ENCODE data around the gene GRIN1. TPM values are rescaled to one million over a fixed set of nuclear protein-coding genes. Genes with fewer than 3 reads are reported as not detected.

The GRIN1 gene
- total RNA-seq, 1 donor from 2014 or later, result 0.77 TPM

GRCh38 chr9:137167747-137168572, 29.0 kb downstream of the GRIN1 start:
- H3K36me3 Mint-ChIP-seq (ENCODE audit: insufficient read depth), result no peaks in the 10 kb centered on the region
- H3K27me3 Mint-ChIP-seq, result peaks cover 39% of the 10 kb centered on the region
- H3K4me1 Mint-ChIP-seq (ENCODE audit: low read depth), result no peaks in the 10 kb centered on the region
- H3K4me3 Mint-ChIP-seq (ENCODE audit: low read depth), result no peak overlapping the region
- H3K9me3 Mint-ChIP-seq (ENCODE audit: low read depth), result no peaks in the 10 kb centered on the region
- TF ChIP-seq, protein P1, sequence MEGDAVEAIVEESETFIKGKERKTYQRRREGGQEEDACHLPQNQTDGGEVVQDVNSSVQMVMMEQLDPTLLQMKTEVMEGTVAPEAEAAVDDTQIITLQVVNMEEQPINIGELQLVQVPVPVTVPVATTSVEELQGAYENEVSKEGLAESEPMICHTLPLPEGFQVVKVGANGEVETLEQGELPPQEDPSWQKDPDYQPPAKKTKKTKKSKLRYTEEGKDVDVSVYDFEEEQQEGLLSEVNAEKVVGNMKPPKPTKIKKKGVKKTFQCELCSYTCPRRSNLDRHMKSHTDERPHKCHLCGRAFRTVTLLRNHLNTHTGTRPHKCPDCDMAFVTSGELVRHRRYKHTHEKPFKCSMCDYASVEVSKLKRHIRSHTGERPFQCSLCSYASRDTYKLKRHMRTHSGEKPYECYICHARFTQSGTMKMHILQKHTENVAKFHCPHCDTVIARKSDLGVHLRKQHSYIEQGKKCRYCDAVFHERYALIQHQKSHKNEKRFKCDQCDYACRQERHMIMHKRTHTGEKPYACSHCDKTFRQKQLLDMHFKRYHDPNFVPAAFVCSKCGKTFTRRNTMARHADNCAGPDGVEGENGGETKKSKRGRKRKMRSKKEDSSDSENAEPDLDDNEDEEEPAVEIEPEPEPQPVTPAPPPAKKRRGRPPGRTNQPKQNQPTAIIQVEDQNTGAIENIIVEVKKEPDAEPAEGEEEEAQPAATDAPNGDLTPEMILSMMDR (IDR thresholded peaks at IDR 0.05; ENCODE audit: unreplicated experiment), result no peak
- no peak for DNase-seq (ENCODE audit: low spot score, unreplicated experiment)
- H3K27ac Mint-ChIP-seq, result no peak overlapping the region

DNA sequence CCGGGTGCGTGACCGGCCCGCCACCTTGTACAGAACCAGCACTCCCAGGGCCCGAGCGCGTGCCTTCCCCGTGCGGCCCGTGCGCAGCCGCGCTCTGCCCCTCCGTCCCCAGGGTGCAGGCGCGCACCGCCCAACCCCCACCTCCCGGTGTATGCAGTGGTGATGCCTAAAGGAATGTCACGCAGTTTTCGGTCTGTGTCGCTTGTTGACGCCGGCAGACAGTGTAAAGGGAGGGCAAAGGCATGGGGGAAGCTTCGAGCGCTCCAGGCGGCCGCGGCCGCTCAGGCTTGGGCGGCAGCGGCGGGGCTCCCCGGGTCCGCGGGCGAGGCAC, 29.6 kb downstream of the GRIN1 start:
- Mint-ChIP-seq H3K27ac (no peak overlapping the region), H3K36me3 (ENCODE audit: insufficient read depth) (no peaks in the 10 kb centered on the region), H3K4me3 (ENCODE audit: low read depth) (no peak overlapping the region), H3K9me3 (ENCODE audit: low read depth) (no peaks in the 10 kb centered on the region), H3K4me1 (ENCODE audit: low read depth) (no peaks in the 10 kb centered on the region), H3K27me3 (peaks cover 40% of the 10 kb centered on the region)
- TF ChIP-seq, protein P1 (IDR thresholded peaks at IDR 0.05; ENCODE audit: unreplicated experiment), result no peak
- no peak for DNase-seq (ENCODE audit: low spot score, unreplicated experiment)

GRCh38 chr9:137168904-137169856, 30.2 kb downstream of the GRIN1 start:
- Mint-ChIP-seq H3K36me3 (ENCODE audit: insufficient read depth) (no peaks in the 10 kb centered on the region), H3K27me3 (peaks cover 37% of the 10 kb centered on the region), H3K27ac (no peak overlapping the region), H3K9me3 (ENCODE audit: low read depth) (no peaks in the 10 kb centered on the region), H3K4me3 (ENCODE audit: low read depth) (peak overlapping the region; percentile 55), H3K4me1 (ENCODE audit: low read depth) (no peaks in the 10 kb centered on the region)
- TF ChIP-seq, protein P1 (IDR thresholded peaks at IDR 0.05; ENCODE audit: unreplicated experiment), result no peak
- DNase-seq (ENCODE audit: low spot score, unreplicated experiment), result peak; percentile 49

DNA sequence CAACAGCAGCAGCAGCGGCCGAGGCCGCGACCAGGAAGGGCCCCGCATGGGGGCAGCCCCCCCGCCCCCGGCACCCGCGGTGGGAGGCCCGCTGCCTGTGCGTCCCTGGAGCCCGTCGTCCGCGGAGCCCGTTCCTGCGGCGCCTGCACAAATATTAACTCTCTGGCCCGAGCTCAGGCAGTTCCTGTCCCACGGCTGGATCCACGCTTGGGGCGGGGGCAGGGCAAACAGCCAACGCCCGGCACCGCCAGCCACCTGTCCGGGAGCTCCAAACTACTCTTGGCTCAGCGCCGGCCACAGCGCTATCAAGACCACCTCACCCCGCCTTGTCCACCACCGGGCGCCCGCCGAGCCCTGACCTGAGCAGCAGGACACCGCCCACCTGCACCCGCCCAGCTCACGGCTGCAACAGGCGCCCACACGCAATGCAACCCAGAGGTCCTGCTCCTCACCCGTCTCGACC, 31.0 kb downstream of the GRIN1 start, which contains the start of gene LRRC26:
LRRC26 (minus strand) TSS at position 156 of the 463 bp plus-strand sequence; CDS start at position 48, 108 bp downstream.
- Mint-ChIP-seq H3K36me3 (ENCODE audit: insufficient read depth) (no peaks in the 10 kb centered on the region), H3K4me1 (ENCODE audit: low read depth) (no peaks in the 10 kb centered on the region), H3K27me3 (peaks cover 32% of the 10 kb centered on the region), H3K27ac (no peak within 1 kb of the TSS), H3K4me3 (ENCODE audit: low read depth) (peak within 1 kb of the TSS; percentile 55), H3K9me3 (ENCODE audit: low read depth) (no peaks in the 10 kb centered on the region)
- TF ChIP-seq, protein P1 (IDR thresholded peaks at IDR 0.05; ENCODE audit: unreplicated experiment), result no peak
- DNase-seq (ENCODE audit: low spot score, unreplicated experiment), result no peak

Measured in progenitor cell of endocrine pancreas (in vitro differentiated cells).